Neutrophil (primary cell): ENCODE results near the gene XPO5.

Experiments used
- H3K27ac ChIP-seq: fragments of 200-600 bp; sonication (generic); 2 replicates; pipeline ENCODE4 v1.5.1; 2016; ENCODE audit warnings: mild to moderate bottlenecking, moderate library complexity
- H3K27me3 ChIP-seq: fragments of 200-600 bp; sonication (generic); 2 replicates; pipeline ENCODE4 v1.6.0; 2016; ENCODE audit warnings: mild to moderate bottlenecking
- H3K36me3 ChIP-seq: fragments of 200-600 bp; sonication (generic); 2 replicates; pipeline ENCODE4 v1.5.1; 2017
- H3K4me1 ChIP-seq, 2 experiments: fragments of 200-600 bp in 1 of 2; sonication (generic) in 1 of 2; 1 replicate in 1 of 2; 2 replicates in 1 of 2; pipeline versions ENCODE4 v1.5.1 to v1.6.1; 2013 to 2016; ENCODE audit warnings: low read depth in 1 of 2, low read length in 1 of 2, mild to moderate bottlenecking in 1 of 2, moderate library complexity in 1 of 2; ENCODE audit not compliant: control insufficient read depth in 1 of 2, insufficient read depth in 1 of 2
- H3K4me3 ChIP-seq, 2 experiments: fragments of 200-600 bp in 1 of 2; sonication (generic) in 1 of 2; 1 replicate in 1 of 2; 2 replicates in 1 of 2; pipeline ENCODE4 v1.5.1; 2013 to 2016; ENCODE audit warnings: low read depth in 1 of 2, low read length in 1 of 2, mild to moderate bottlenecking in 1 of 2, moderate library complexity in 1 of 2
- H3K9me3 ChIP-seq: fragments of 200-600 bp; sonication (generic); 2 replicates; pipeline ENCODE4 v1.5.1; 2016
- TF ChIP-seq, protein P1 (sequence below): fragments of 200-600 bp; sonication (generic); IDR thresholded peaks from 2 replicates; pipeline ENCODE4 v1.5.1; 2016; ENCODE audit warnings: antibody characterized with exemption

The XPO5 gene

DNA sequence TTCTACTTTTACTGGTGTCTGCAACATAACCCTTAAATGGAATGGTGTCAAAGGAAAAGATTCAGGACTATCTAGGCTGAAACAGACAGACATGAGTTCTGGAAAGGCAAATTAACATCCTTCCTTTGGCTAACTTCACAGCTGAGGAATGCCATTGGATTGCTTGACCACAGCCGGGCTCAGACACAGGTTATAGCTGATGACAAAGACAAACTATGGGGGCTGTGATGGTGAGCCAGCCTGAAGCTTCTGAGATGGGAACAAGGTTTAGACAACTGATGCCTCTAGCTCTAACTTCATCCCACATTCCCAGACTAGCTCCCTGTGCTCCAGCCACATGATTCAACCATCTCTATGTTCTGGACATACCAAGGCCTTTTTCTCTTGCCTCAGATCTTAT lies 43.6 kb downstream of the XPO5 start:
- Histone ChIP-seq H3K9me3 (no peaks in the 10 kb centered on the region), H3K27ac (no peak overlapping the region), H3K27me3 (no peaks in the 10 kb centered on the region), H3K4me3 (no peak overlapping the region), H3K4me1 (no peaks in the 10 kb centered on the region), H3K36me3 (peaks cover 35% of the 10 kb centered on the region)
- TF ChIP-seq, protein P1, sequence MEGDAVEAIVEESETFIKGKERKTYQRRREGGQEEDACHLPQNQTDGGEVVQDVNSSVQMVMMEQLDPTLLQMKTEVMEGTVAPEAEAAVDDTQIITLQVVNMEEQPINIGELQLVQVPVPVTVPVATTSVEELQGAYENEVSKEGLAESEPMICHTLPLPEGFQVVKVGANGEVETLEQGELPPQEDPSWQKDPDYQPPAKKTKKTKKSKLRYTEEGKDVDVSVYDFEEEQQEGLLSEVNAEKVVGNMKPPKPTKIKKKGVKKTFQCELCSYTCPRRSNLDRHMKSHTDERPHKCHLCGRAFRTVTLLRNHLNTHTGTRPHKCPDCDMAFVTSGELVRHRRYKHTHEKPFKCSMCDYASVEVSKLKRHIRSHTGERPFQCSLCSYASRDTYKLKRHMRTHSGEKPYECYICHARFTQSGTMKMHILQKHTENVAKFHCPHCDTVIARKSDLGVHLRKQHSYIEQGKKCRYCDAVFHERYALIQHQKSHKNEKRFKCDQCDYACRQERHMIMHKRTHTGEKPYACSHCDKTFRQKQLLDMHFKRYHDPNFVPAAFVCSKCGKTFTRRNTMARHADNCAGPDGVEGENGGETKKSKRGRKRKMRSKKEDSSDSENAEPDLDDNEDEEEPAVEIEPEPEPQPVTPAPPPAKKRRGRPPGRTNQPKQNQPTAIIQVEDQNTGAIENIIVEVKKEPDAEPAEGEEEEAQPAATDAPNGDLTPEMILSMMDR, result no peak

DNA sequence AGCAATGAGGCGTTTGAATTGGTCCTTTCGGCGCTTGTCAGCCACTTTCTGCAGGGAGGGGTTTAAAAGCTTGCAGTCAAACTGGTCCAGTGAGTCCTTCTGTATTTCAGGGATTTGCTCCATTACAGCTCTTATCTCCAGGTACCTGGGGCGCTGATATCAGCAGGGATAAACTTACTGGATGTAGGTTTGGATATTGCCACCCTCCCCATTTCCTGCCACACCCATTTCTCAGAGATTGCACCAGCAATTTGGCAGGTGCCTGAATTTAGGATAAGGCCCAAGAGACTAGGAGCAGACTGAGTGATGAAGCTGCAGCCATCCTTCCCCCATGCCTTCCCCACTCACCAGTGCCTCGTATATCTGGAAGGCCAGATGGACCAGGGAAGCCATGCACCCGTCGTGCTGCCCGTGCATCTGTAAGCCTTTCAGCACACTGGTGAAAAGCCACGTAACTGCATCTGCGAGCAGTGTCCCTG lies 51.3 kb downstream of the XPO5 start:
- no peak overlapping the region for H3K4me3 ChIP-seq
- H3K27ac ChIP-seq, result no peak overlapping the region
- no peaks in the 10 kb centered on the region for H3K9me3 ChIP-seq
- H3K36me3 ChIP-seq, result peaks cover 60% of the 10 kb centered on the region
- TF ChIP-seq, protein P1, result no peak
- H3K4me1 ChIP-seq, result peaks cover 5% of the 10 kb centered on the region in 2 experiments
- H3K27me3 ChIP-seq, result no peaks in the 10 kb centered on the region

DNA sequence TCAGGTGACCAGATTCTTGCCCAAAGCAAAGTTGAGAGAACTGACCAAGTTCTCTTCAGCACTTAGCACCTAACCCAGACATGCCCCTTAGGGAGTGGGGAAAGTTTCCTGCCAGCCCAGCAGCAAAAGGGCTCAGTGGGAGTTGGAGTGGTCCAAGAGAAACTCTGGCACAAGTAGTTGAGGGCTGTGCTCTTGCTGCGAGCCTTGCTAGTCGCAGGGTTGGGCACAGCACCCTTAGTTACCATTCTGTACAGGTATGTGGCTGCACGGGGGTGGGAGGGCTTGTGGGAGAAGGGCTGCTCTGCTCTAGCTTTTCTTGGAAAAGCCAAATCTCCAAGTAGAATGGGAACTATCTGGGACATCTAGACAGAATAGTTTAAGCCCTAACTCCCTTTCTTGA lies 52.6 kb downstream of the XPO5 start:
- H3K4me1 ChIP-seq, result peaks cover 5% of the 10 kb centered on the region in 2 experiments
- TF ChIP-seq, protein P1, result no peak
- H3K27me3 ChIP-seq, result no peaks in the 10 kb centered on the region
- no peak overlapping the region for H3K27ac ChIP-seq
- no peak overlapping the region for H3K4me3 ChIP-seq
- H3K36me3 ChIP-seq, result peaks cover 53% of the 10 kb centered on the region
- no peaks in the 10 kb centered on the region for H3K9me3 ChIP-seq

DNA sequence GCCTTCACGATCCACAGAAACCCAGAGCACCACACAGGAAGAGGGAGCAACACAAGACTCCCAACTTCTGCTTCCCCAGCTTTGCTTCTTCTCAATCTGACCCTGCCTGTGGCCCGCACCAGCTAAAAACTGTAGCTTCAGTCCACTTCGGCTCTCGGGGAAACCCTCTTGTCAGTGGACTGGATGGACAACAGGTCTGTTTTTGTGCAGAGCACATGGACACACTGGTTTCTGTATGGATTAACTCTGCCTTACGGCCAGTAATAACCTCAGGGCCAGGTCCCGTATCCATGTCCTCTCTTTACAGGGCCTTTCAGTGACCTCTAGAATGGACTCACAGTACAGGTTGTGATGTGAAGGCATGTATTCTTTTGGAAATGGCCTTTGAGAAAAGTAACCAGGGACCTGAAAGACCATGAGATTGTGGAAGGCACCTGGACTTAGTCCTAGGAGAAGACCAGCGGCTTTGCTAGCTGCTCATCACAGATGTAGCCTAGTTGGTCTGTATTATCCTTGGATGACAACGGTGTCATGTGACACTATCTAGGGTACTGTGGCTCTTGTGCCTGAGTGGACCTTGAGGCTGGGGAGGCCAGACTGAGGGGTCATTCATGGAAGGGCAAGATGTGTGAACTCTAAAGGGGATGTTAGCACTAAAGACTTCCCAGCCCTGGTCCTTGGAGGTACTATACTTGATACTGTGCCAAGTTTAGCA lies 53.1 kb downstream of the XPO5 start:
- TF ChIP-seq, protein P1, result no peak
- no peaks in the 10 kb centered on the region for H3K9me3 ChIP-seq
- H3K36me3 ChIP-seq, result peaks cover 48% of the 10 kb centered on the region
- H3K27ac ChIP-seq, result no peak overlapping the region
- H3K4me3 ChIP-seq, result no peak overlapping the region
- no peaks in the 10 kb centered on the region for H3K27me3 ChIP-seq
- H3K4me1 ChIP-seq, result peaks cover 8% of the 10 kb centered on the region in 2 experiments

DNA sequence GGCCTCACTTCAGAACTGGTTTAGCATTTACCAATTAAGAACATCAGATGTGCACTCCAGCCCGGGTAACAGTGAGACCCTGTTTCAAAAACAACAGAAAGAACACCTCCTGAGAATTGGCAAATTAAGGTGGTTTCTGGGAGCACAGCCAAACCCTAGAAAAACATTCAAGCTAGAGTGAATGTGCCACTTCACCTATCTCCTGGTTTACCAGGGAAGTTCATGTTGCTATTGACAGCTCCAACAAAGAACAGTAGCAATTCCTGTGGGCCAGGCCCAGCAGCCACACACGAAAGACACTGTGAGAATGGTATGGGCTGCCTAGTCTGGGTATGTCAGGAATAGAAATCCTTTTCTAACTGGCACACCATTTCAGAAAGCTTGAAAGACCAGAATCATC lies 54.0 kb downstream of the XPO5 start:
- Histone ChIP-seq H3K4me3 (no peak overlapping the region), H3K27ac (no peak overlapping the region), H3K9me3 (no peaks in the 10 kb centered on the region), H3K27me3 (no peaks in the 10 kb centered on the region), H3K36me3 (peaks cover 42% of the 10 kb centered on the region), H3K4me1 (peaks cover 15 to 16% of the 10 kb centered on the region in 2 experiments)
- TF ChIP-seq, protein P1, result no peak
